ENCODE measurements around the gene UTF1. TPM values are rescaled to one million over a fixed set of nuclear protein-coding genes. Genes with fewer than 3 reads are reported as not detected.

The UTF1 gene
- total and polyA plus RNA-seq, 9 of the 15 experiments (the other 6 are each of a cell fraction or from before 2014, with no cell fraction given), result 0.35 to 0.46 TPM; not detected in 7

DNA sequence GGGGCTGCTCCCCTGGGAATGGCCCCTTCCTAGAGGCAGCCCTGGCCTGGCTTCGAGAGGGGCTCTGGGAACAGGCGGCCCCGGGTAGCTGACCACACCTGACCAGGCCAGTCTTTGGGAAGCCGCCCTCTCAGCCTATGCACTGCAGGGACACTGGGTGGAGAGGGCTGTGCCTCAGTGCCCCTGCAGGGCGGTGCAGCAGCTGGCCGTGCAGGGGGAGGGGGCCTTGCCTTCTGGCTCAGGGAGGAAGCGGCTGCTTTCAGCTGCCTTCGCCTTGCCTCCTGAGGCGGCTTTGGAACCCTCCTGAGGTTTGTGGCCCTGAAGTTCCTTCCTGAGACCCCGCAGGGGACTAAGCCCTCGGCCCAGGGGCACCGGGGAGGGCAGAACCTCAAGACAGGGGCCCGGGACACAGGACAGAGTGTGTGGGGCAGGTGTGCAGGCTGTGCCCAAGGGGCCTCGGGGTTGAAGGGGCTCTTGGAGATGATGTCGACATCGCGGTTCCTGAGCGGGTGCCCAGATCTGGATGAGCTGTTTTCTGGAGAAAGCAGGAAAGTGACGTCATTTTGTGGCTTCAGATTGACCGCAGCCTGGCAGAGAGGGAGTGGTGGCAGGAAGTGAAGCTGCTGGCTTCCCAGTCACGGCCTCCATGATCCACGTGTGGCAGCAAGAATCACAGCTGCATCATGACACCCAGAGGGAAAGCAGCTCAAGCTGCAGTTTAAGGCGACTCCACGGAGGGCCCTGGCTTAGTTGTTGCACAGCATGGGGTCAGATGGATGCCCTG, 29.0 kb downstream of the UTF1 start (continued):
- TF ChIP-seq, protein P1, sequence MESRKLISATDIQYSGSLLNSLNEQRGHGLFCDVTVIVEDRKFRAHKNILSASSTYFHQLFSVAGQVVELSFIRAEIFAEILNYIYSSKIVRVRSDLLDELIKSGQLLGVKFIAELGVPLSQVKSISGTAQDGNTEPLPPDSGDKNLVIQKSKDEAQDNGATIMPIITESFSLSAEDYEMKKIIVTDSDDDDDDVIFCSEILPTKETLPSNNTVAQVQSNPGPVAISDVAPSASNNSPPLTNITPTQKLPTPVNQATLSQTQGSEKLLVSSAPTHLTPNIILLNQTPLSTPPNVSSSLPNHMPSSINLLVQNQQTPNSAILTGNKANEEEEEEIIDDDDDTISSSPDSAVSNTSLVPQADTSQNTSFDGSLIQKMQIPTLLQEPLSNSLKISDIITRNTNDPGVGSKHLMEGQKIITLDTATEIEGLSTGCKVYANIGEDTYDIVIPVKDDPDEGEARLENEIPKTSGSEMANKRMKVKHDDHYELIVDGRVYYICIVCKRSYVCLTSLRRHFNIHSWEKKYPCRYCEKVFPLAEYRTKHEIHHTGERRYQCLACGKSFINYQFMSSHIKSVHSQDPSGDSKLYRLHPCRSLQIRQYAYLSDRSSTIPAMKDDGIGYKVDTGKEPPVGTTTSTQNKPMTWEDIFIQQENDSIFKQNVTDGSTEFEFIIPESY (CRISPR knock-in tag; IDR thresholded peaks at IDR 0.05), result 0 out of 2 replicates have a peak, but pooled peaks have one; percentile 26
- TF ChIP-seq ETV1 (tag; conservative IDR thresholded peaks at IDR 0.05; ENCODE audit: low read depth), result peak; percentile 72
- no peak for TF ChIP-seq POLR2B (IDR thresholded peaks at IDR 0.05; ENCODE audit: low read depth, partially characterized antibody)
- TF ChIP-seq, protein P2, sequence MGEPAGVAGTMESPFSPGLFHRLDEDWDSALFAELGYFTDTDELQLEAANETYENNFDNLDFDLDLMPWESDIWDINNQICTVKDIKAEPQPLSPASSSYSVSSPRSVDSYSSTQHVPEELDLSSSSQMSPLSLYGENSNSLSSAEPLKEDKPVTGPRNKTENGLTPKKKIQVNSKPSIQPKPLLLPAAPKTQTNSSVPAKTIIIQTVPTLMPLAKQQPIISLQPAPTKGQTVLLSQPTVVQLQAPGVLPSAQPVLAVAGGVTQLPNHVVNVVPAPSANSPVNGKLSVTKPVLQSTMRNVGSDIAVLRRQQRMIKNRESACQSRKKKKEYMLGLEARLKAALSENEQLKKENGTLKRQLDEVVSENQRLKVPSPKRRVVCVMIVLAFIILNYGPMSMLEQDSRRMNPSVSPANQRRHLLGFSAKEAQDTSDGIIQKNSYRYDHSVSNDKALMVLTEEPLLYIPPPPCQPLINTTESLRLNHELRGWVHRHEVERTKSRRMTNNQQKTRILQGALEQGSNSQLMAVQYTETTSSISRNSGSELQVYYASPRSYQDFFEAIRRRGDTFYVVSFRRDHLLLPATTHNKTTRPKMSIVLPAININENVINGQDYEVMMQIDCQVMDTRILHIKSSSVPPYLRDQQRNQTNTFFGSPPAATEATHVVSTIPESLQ (CRISPR knock-in tag; IDR thresholded peaks at IDR 0.05), result no peak
- no peak for TF ChIP-seq TBL1XR1 (IDR thresholded peaks at IDR 0.05; ENCODE audit: low read length in 2 of 2)
- TF ChIP-seq PCBP1 (IDR thresholded peaks at IDR 0.05; ENCODE audit: low read depth, low read length, poor library complexity, severe bottlenecking), result no peak
- TF ChIP-seq NCOA1 (IDR thresholded peaks at IDR 0.05; ENCODE audit: low read depth), result no peak
- TF ChIP-seq FOSL1 (tag; conservative IDR thresholded peaks at IDR 0.05), result peak; percentile 64; the same call in 1 of the 2 replicates
- TF ChIP-seq ILF3 (IDR thresholded peaks at IDR 0.05; ENCODE audit: borderline replicate concordance), result no peak
- no peak for TF ChIP-seq DPF2 (IDR thresholded peaks at IDR 0.05)
- TF ChIP-seq, protein P3, sequence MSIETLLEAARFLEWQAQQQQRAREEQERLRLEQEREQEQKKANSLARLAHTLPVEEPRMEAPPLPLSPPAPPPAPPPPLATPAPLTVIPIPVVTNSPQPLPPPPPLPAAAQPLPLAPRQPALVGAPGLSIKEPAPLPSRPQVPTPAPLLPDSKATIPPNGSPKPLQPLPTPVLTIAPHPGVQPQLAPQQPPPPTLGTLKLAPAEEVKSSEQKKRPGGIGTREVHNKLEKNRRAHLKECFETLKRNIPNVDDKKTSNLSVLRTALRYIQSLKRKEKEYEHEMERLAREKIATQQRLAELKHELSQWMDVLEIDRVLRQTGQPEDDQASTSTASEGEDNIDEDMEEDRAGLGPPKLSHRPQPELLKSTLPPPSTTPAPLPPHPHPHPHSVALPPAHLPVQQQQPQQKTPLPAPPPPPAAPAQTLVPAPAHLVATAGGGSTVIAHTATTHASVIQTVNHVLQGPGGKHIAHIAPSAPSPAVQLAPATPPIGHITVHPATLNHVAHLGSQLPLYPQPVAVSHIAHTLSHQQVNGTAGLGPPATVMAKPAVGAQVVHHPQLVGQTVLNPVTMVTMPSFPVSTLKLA (conservative IDR thresholded peaks at IDR 0.05), result peak in 1 of 2 experiments; percentile 38; a peak in 1 of 4 replicates
- TF ChIP-seq NR2C1 (IDR thresholded peaks at IDR 0.05), result no peak
- no peak for TF ChIP-seq NR2C1 (tag; IDR thresholded peaks at IDR 0.05)
- TF ChIP-seq GABPA (tag; conservative IDR thresholded peaks at IDR 0.05; ENCODE audit: low read depth), result peak; percentile 67
- TF ChIP-seq HMG20A (CRISPR knock-in tag; conservative IDR thresholded peaks at IDR 0.05), result no peak
- TF ChIP-seq SUPT5H (IDR thresholded peaks at IDR 0.05), result no peak
- no peak for TF ChIP-seq HDAC6 (IDR thresholded peaks at IDR 0.05; ENCODE audit: low read depth, low read length)
- TF ChIP-seq BRD9 (IDR thresholded peaks at IDR 0.05; ENCODE audit: low read depth, partially characterized antibody), result no peak
- no peak for TF ChIP-seq THRAP3 (IDR thresholded peaks at IDR 0.05; ENCODE audit: borderline replicate concordance)
- no peak for TF ChIP-seq MCM5 (IDR thresholded peaks at IDR 0.05; ENCODE audit: low read depth)
- no peak for TF ChIP-seq MYNN (IDR thresholded peaks at IDR 0.05)
- TF ChIP-seq MYNN (CRISPR knock-in tag; IDR thresholded peaks at IDR 0.05), result no peak
- no peak for TF ChIP-seq PHF20 (IDR thresholded peaks at IDR 0.05; ENCODE audit: partially characterized antibody)
- no peak for TF ChIP-seq ZNF354B (CRISPR knock-in tag; IDR thresholded peaks at IDR 0.05)
- no peak for TF ChIP-seq ZNF586 (CRISPR knock-in tag; conservative IDR thresholded peaks at IDR 0.05)

Measured in K562 (cell line).